GM18499 (cell line): Measurements from ENCODE around the gene GSTA5.
"Not testable (repeated sequence)": the region's sequence is repeated elsewhere in the genome, so short reads cannot be mapped to it uniquely, and the experiment has no call there.

Source experiments
- ATAC-seq: cut with Tn5 transposase; IDR thresholded peaks from one replicate; pipeline ENCODE4 v1.9.1; 2021; ENCODE audit warnings: moderate number of reproducible peaks; ENCODE audit not compliant: insufficient read depth, unreplicated experiment

Gene GSTA5

GRCh38 chr6:52839124-52840055 lies 1.2 kb downstream of the GSTA5 start:
- ATAC-seq, result no peak

GRCh38 chr6:52834481-52834880 lies 6.1 kb downstream of the GSTA5 start:
- ATAC-seq, result no peak

DNA sequence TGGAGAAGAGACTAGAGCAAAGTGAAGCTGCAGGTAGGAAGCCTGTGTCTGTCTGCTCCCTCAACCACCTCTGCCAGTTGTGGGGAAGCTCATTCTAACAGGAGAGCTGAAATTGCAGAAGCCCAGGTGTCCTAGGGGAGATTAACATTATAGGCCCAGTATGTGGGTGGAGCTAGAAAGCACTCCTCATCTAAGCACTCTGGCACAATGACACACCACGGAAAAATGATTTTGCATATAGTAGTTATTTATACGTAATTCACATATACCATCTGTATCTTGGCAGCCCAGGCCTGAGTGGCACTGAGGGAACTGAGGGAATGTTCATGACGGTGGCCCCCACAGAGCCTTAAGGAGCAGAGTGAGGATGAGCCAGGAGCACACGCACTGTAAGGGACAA lies 9.7 kb downstream of the GSTA5 start:
- ATAC-seq, result not testable (repeated sequence)

- ATAC-seq, result no peak
Measured at GRCh38 chr6:52829046-52829817, 11.4 kb downstream of the GSTA5 start.

GRCh38 chr6:52828621-52829020 lies 12.0 kb downstream of the GSTA5 start:
- ATAC-seq, result not testable (repeated sequence)

DNA sequence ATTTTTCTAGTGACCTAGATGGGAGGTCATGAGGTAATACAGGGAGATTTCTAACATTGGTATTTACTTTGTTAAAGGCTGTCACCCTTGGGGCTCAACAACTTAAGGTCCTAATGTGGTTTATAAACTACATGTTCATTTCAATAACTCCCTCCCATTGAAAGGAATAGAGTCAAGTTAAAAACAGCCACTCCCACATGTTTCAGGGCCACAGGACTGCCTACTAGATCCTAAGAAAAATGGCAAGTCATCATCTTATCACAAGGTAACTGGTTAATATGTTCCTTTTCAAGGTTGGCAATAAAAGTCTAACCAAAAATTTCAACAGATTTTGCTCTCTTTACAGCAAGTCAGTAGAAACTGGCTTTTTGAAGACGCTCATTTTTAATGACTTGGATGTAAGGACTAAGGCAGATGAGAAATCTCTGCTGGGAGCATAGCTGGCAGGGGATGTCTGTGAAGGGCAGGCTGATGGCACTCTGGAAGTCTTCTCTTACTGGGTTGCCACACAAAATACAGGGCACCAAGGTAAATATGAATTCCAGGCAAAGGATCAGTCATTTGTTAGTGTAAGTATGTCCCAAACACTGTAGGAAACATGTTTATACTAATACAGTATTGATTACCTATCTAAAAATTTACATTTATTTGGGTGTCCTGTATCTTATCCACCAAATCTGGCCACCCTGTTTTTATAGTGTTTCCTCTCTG lies 13.4 kb downstream of the GSTA5 start:
- not testable (repeated sequence) for ATAC-seq

DNA sequence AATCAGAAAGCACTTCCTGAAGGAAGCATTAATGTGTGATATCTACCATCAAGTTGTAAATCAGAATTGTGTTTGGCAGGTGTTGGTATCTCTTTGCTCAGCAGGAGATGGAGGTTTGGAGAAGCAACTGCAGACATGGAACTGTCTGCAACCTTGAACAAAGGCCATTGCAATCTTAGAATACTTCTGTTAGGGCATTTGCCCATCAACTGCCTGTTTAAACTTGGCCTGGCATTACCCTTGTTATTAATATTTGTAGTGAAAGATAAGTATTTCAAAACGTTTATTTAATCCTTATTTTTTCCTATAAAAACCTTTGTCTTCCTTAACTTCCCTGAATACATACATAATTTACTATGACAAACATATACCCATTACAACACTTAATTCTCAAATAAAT lies 14.1 kb downstream of the GSTA5 start:
- ATAC-seq, result no peak

DNA sequence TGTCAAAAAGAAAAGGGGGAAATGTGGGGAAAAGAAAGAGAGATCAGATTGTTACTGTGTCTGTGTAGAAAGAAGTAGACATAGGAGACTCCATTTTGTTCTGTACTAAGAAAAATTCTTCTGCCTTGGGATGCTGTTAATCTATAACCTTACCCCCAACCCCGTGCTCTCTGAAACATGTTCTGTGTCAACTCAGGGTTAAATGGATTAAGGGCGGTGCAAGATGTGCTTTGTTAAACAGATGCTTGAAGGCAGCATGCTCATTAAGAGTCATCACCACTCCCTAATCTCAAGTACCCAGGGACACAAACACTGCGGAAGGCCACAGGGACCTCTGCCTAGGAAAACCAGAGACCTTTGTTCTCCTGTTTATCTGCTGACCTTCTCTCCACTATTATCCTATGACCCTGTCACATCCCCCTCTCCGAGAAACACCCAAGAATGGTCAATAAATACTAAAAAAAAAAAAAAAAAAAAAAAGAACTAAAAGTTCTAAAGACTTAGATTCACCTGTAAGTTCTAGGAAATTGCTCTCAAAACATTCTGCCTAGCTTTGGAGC lies 14.6 kb downstream of the GSTA5 start:
- ATAC-seq, result not testable (repeated sequence)

GRCh38 chr6:52825270-52825793 lies 15.3 kb downstream of the GSTA5 start:
- ATAC-seq, result not testable (repeated sequence)

DNA sequence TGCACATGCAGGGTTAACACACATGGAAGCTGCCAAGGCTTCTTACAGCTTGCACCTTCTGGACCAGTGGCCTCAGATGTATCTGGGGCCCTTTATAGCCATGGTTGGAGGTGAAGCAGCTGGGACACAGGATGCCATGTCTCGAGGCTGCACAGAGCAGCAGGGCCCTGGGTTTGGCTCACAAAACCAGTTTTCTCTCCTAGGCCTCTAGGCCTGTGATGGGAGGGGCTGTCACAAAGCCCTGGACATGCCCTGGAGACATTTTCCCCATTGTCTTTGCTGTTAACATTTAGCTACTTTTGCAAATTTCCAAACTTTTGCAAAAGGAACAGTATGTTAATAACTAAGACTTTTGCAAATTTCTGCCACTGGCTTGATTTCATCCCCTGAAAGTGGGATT lies 18.8 kb downstream of the GSTA5 start:
- ATAC-seq, result no peak

- no peak for ATAC-seq
Measured at GRCh38 chr6:52820198-52820597, 20.4 kb downstream of the GSTA5 start.

- no peak for ATAC-seq
Measured at GRCh38 chr6:52815167-52816092, 25.2 kb downstream of the GSTA5 start.

DNA sequence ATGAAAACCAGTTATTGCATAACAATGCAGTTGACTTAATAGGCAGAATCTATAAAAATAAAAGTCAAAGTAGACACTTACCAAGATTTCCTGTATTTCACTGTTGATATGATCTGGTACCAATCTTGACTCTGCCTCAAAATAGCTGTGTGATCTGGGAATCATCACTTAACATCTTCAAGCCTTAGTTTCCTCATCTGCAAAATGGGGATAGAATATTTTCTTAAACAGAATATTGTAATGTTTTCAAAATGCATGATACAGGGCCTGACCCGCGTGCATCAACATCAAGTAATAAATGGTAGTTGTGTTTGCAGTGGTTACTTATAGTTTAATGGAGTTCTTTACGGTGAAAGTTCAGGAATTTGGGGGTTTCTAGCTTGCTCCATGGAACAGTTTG lies 26.1 kb downstream of the GSTA5 start:
- not testable (repeated sequence) for ATAC-seq

GRCh38 chr6:52809777-52810176 lies 30.8 kb downstream of the GSTA5 start:
- not testable (repeated sequence) for ATAC-seq

DNA sequence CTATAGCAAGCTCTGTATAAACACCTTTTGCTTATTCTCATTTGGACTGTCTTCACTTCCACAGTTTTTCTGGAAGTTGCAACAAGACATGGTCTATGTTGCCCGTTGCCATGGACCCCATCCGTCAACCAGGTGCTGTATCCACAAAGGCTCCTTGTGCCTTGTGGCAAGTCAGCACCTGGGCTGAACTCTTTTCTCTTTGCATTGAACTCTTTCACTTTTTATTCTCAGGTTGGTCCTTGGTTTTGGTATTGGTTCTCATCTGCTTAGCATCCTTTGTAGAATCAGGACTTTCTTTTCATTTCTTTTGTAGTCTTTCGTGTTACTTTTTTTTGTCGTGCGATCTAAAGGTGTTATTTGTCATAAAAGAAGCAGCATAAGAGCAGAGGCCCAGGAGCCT lies 32.0 kb downstream of the GSTA5 start:
- no peak for ATAC-seq

GRCh38 chr6:52803668-52804255 lies 36.9 kb downstream of the GSTA5 start, which contains the start of gene GSTA1:
Gene GSTA1 (minus strand): TSS chr6:52803816. CDS start chr6:52799267, 4,549 bp downstream.
- not testable (repeated sequence) for ATAC-seq

DNA sequence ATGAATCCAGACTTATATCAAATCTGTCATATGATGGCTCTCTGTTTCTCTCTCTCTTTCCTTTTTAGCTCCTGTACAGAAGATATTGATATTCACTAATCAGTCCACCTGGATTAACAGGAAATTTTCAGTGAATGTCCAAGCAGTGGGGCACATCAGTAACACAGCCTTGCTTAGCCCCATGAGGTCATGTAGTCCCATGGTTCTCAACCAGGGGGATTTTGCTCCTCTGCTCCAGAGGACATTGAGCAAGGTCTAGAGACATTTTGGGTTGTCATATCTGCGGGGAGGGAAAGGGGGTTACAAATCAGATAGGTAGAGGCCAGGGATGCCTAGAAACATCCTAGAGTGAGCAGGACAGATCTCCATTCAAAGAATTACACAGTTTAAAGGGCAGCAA lies 37.8 kb downstream of the GSTA5 start:
- no peak for ATAC-seq

GRCh38 chr6:52801188-52801841 lies 39.3 kb downstream of the GSTA5 start:
- ATAC-seq, result no peak
